Brain microvascular endothelial cell (primary cell): Measurements from ENCODE around the gene ACP6.

Experiments
- DNase-seq: peaks from one replicate; pipeline ENCODE4 v3.0.0-alpha.2; 2020
- H3K27ac ChIP-seq: fragments of 250-450 bp; sonication (Bioruptor Pico); 2 replicates; pipeline ENCODE4 v1.5.1; 2020; ENCODE audit warnings: mild to moderate bottlenecking, moderate library complexity
- H3K27me3 ChIP-seq: fragments of 250-450 bp; sonication (Bioruptor Pico); replicated peaks from 2 replicates; pipeline ENCODE4 v1.5.1; 2020; ENCODE audit warnings: mild to moderate bottlenecking
- H3K36me3 ChIP-seq: fragments of 250-450 bp; sonication (Bioruptor Pico); replicated peaks from 2 replicates; pipeline ENCODE4 v1.5.1; 2020; ENCODE audit warnings: mild to moderate bottlenecking
- H3K4me3 ChIP-seq: 2 replicates; pipeline ENCODE4 v1.5.1; 2011; ENCODE audit warnings: low read depth, mild to moderate bottlenecking, control low read depth, low read length, moderate library complexity
- in situ Hi-C: cut with HindIII; loops from 2 replicates; pipeline ENCODE4 v1.10.0; 2017; ENCODE audit warnings: low sequenced_read_pairs, low pct_ligation_motif_present
- TF ChIP-seq, protein P1 (sequence below): IDR thresholded peaks from 2 replicates; pipeline ENCODE4 v1.5.1; 2011; ENCODE audit warnings: low read depth, mild to moderate bottlenecking, moderate library complexity, low read length, control low read depth, inconsistent platforms; ENCODE audit errors: missing control alignments

The ACP6 gene

GRCh38 chr1:147670319-147671001 is at the start of gene ACP6:
Gene ACP6, minus strand, starts transcription at chr1:147670524. Its CDS starts 476 bp downstream, at chr1:147670048.
- TF ChIP-seq, protein P1, sequence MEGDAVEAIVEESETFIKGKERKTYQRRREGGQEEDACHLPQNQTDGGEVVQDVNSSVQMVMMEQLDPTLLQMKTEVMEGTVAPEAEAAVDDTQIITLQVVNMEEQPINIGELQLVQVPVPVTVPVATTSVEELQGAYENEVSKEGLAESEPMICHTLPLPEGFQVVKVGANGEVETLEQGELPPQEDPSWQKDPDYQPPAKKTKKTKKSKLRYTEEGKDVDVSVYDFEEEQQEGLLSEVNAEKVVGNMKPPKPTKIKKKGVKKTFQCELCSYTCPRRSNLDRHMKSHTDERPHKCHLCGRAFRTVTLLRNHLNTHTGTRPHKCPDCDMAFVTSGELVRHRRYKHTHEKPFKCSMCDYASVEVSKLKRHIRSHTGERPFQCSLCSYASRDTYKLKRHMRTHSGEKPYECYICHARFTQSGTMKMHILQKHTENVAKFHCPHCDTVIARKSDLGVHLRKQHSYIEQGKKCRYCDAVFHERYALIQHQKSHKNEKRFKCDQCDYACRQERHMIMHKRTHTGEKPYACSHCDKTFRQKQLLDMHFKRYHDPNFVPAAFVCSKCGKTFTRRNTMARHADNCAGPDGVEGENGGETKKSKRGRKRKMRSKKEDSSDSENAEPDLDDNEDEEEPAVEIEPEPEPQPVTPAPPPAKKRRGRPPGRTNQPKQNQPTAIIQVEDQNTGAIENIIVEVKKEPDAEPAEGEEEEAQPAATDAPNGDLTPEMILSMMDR: peak; percentile 1
- in situ Hi-C loops: no loop called here
- H3K27me3 ChIP-seq: no peaks in the 10 kb centered on the region
- no peak within 1 kb of the TSS for H3K27ac ChIP-seq
- peak; percentile 95 for DNase-seq
- no peaks in the 10 kb centered on the region for H3K36me3 ChIP-seq
- H3K4me3 ChIP-seq: peak within 1 kb of the TSS; percentile 79

DNA sequence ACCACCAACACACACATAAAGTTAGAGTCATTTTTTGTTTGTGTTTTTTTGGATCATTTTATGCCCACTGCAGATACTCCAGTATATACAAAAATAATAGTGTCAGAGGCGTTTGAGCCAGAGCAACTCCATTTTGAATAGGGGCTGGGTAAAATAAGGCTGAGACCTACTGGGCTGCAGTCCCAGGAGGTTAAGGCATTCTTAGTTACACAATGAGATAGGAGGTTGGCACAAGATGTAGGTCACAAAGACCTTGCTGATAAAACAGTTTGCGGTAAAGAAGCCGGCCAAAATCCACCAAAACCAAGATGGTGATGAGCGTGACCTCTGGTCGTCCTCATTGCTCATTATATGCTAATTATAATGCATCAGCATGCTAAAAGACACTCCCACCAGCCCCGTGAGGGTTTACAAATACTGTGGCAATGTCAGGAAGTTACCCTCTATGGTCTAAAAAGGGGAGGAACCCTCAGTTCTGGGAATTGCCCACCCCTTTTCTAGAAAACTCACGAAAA is 49.4 kb upstream of the ACP6 start:
- no peak for DNase-seq
- Histone ChIP-seq H3K4me3 (no peak overlapping the region), H3K27me3 (no peaks in the 10 kb centered on the region), H3K36me3 (no peaks in the 10 kb centered on the region), H3K27ac (no peak overlapping the region)
- TF ChIP-seq, protein P1: no peak
- in situ Hi-C loops: no loop called here

DNA sequence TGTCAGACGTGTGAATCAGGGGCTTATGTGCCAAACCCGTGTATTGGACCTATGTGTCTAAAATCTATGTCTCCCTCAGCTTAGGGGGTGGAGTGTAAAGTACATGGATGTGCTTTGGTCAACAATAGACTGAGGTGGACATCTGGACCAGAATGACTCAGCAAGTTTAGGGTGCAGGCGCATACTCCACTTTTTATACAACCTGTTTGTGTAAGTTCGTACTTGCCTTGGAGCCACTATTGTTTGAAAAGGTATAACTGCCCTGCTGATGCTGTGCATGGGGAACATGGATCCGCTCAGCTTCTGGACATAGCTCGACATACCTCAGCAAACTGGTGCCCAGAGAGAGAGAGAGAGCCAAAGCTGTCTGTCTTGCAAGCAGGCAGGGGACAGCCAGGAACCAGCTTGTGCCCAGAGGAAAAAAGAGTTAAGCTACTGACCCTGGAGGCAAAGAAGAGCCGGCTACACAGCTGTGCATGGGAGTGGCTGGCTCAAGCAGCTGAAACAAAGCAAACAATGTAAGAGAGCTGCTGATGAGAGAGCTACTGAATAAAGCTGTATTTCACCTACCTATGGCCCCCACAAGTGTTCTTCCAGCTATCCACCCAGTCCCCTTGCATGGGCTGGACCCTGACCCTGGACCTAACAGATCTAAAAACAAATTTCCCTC is 48.8 kb upstream of the ACP6 start:
- Histone ChIP-seq H3K27me3 (peaks cover 2% of the 10 kb centered on the region), H3K36me3 (no peaks in the 10 kb centered on the region), H3K27ac (no peak overlapping the region), H3K4me3 (no peak overlapping the region)
- DNase-seq: no peak
- in situ Hi-C loops: no loop called here
- TF ChIP-seq, protein P1: no peak

DNA sequence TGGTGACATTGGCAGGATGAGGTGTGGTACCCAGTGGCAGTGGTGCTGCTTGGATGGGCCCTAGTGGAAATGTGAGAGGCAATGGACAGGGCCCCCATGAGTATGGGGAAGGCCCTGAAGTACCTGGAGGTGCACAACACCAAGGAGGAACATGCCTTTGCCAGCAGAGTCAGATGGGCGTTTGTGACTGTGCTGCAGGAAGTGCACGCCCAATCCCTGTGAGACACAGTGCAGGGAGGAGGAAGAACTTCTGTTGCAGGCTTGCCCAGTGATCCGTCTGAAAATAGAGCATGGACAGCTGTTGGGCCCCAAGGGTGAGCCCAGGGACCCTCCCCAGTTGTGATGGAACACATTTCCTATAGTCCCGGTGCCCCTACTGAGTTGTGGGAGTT is 47.4 kb upstream of the ACP6 start:
- DNase-seq: no peak
- H3K36me3 ChIP-seq: no peaks in the 10 kb centered on the region
- H3K27me3 ChIP-seq: peaks cover 3% of the 10 kb centered on the region
- no peak overlapping the region for H3K27ac ChIP-seq
- no peak overlapping the region for H3K4me3 ChIP-seq
- TF ChIP-seq, protein P1: no peak
- in situ Hi-C loops: no loop called here

DNA sequence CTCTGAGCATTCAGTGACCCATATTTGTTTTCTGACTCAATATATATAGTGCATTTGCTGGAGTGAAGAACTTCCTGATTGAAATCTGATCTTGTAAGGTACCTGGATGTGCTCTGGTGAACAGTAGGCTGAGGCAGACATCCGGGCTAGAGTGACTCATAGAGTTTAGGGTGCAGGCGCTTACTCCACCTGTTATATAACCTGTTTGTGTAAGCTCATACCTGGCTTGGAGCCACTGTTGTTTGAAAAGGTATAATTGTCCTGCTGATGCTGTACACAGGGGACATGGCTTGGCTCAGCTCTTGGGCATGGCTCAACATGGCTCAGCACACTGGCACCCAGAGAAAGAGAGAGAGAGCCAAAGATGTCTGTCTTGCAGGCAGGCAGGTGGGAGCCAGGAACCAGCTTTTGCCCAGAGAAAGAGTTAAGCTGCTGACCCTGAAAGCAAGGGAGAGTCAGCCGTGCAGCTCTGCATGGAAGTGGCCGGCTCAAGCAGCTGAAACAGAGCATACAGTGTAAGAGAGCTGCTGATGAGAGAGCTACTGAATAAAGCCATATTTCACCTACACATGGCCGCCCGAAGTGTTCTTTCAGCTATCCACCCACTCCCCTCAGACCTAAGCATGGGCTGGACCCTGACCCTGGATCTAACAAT is 46.9 kb upstream of the ACP6 start:
- no peak for DNase-seq
- H3K4me3 ChIP-seq: no peak overlapping the region
- TF ChIP-seq, protein P1: no peak
- no peaks in the 10 kb centered on the region for H3K36me3 ChIP-seq
- no peak overlapping the region for H3K27ac ChIP-seq
- in situ Hi-C loops: no loop called here
- peaks cover 3% of the 10 kb centered on the region for H3K27me3 ChIP-seq
